Esophagus squamous epithelium (tissue), 5 donors: Measurements from ENCODE around the gene ACSF3. TPM values are rescaled to one million over a fixed set of nuclear protein-coding genes. Genes with fewer than 3 reads are reported as not detected.
A peak's percentile ranks its signal among the peaks of the same experiment; 100 is the strongest.

ENCODE experiments used
- DNase-seq: peaks from one replicate; lab custom pipeline; 2025; lab: John Stamatoyannopoulos, UW
- H3K27ac ChIP-seq, 4 donors: fragments of 200-600 bp; sonication (generic); one replicate each; pipeline ENCODE4 v1.5.1; 2016 to 2019; ENCODE audit warnings: mild to moderate bottlenecking in 1 of 4
- H3K27me3 ChIP-seq, 4 donors: fragments of 200-600 bp; sonication (generic); 1 replicate in 3 of 4; 2 replicates in 1 of 4; pipeline versions ENCODE4 v1.5.1 to v1.6.0; 2017 to 2021; ENCODE audit warnings: antibody characterized with exemption in 1 of 4
- H3K36me3 ChIP-seq, 3 donors: fragments of 200-600 bp; sonication (generic); one replicate each; pipeline ENCODE4 v1.5.1; 2016 to 2019
- H3K4me1 ChIP-seq, 3 donors: fragments of 200-600 bp; sonication (generic); one replicate each; pipeline ENCODE4 v1.5.1; 2017 to 2019
- H3K4me3 ChIP-seq, 4 donors: fragments of 200-600 bp; sonication (generic); 1 replicate in 3 of 4; 2 replicates in 1 of 4; pipeline ENCODE4 v1.5.1; 2016 to 2019; ENCODE audit warnings: mild to moderate bottlenecking in 2 of 4, moderate library complexity in 1 of 4
- H3K9me3 ChIP-seq, 3 donors: fragments of 200-600 bp; sonication (generic); one replicate each; pipeline ENCODE4 v1.5.1; 2016 to 2019
- POLR2A ChIP-seq, 4 donors: fragments of 450-650 bp; IDR thresholded peaks; one replicate each; pipeline ENCODE4 v1.6.1; 2017; ENCODE audit warnings: antibody characterized with exemption in 4 of 4, mild to moderate bottlenecking in 4 of 4, moderate library complexity in 3 of 4
- WGBS, 2 donors: methylation state at CpG; one replicate each; pipeline ENCODE4 v1.1.5; 2018; 5-methylcytosine and 5-hydroxymethylcytosine counted together
- intact Hi-C: fragments of 100-400 bp; cut with DNase I; formaldehyde crosslinking; loops from one replicate; pipeline ENCODE4 v1.15.0; 2022
- total RNA-seq, 4 donors: library from RNA; depleted of rRNA; stranded (reverse); fragments of >200 nt; gene quantifications; one replicate each; pipeline ENCODE4 v1.1.0, GENCODE V29; 2016
- TF ChIP-seq, protein P1 (sequence below), 6 experiments: fragments of 450-650 bp in 4 of 6; fragments of 200-600 bp in 2 of 6; sonication (generic) in 2 of 6; IDR thresholded peaks; one replicate each; pipeline ENCODE4 v1.5.1; 2016 to 2019; ENCODE audit warnings: antibody characterized with exemption in 6 of 6, mild to moderate bottlenecking in 4 of 6, moderate library complexity in 4 of 6
- donor health status: DM: yes; HTN: yes; CAD: no.

Gene ACSF3
- 10 to 100 TPM; 15.1 to 21.1 (median 17.4) TPM for total RNA-seq

DNA sequence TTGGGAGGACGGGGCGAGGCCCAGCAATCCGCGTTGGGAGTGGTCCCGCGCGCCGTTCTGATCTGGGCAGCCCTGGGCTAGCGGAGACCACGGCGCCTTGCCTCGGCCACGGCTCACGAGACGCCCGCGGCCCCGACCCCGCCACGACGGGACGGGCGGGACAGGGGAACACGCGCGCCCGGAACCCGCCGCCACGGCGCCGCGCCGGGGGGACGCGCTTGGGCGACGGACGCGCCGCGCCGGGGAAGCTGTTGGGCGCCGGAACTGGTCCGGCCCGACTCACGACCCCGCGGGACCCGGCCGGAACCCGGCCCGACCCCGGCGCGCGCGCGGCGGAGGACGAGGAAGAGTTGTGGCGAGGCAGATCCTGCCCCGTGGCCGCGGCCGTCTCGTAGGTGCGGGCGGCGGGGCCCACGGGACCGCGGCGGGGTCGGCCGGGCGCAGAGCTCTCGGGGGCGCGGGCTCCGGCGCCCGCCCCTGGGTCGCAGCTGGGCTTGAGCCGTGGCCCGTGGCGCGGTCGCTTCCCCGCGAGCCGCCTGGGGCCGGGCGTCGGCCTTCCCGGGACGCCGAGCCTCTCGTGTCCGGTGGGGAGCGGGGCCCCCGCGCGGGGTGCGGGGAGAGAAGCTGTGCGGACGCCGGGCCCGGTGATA, at the start of gene ACSF3:
Gene ACSF3, plus strand, starts transcription at position 251 of the 650 bp plus-strand sequence. CDS start 6,830 bp downstream, outside the sequence.
- DNase-seq, result no peak
- H3K4me1 ChIP-seq, result peaks cover 18 to 52% (median 25%) of the 10 kb centered on the region in 3 donors
- peak in 1 of 4 donors; percentile 21 for TF ChIP-seq POLR2A (IDR thresholded peaks at IDR 0.05)
- TF ChIP-seq, protein P1, sequence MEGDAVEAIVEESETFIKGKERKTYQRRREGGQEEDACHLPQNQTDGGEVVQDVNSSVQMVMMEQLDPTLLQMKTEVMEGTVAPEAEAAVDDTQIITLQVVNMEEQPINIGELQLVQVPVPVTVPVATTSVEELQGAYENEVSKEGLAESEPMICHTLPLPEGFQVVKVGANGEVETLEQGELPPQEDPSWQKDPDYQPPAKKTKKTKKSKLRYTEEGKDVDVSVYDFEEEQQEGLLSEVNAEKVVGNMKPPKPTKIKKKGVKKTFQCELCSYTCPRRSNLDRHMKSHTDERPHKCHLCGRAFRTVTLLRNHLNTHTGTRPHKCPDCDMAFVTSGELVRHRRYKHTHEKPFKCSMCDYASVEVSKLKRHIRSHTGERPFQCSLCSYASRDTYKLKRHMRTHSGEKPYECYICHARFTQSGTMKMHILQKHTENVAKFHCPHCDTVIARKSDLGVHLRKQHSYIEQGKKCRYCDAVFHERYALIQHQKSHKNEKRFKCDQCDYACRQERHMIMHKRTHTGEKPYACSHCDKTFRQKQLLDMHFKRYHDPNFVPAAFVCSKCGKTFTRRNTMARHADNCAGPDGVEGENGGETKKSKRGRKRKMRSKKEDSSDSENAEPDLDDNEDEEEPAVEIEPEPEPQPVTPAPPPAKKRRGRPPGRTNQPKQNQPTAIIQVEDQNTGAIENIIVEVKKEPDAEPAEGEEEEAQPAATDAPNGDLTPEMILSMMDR (IDR thresholded peaks at IDR 0.05), result no peak
- intact Hi-C loops, result no loop called here
- H3K9me3 ChIP-seq, result no peaks in the 10 kb centered on the region
- H3K27ac ChIP-seq, result peak within 1 kb of the TSS; percentile 62 to 84 (median 80)
- WGBS, 2 donors, result 0 to 3% methylated on average over 2 to 8 of the region's 110 CpGs
- peak within 1 kb of the TSS; percentile 67 to 92 (median 78) for H3K4me3 ChIP-seq
- H3K27me3 ChIP-seq, result peaks cover 0 to 35% (median 0%) of the 10 kb centered on the region in 4 donors
- H3K36me3 ChIP-seq, result peaks cover 0 to 2% (median 0%) of the 10 kb centered on the region in 3 donors

DNA sequence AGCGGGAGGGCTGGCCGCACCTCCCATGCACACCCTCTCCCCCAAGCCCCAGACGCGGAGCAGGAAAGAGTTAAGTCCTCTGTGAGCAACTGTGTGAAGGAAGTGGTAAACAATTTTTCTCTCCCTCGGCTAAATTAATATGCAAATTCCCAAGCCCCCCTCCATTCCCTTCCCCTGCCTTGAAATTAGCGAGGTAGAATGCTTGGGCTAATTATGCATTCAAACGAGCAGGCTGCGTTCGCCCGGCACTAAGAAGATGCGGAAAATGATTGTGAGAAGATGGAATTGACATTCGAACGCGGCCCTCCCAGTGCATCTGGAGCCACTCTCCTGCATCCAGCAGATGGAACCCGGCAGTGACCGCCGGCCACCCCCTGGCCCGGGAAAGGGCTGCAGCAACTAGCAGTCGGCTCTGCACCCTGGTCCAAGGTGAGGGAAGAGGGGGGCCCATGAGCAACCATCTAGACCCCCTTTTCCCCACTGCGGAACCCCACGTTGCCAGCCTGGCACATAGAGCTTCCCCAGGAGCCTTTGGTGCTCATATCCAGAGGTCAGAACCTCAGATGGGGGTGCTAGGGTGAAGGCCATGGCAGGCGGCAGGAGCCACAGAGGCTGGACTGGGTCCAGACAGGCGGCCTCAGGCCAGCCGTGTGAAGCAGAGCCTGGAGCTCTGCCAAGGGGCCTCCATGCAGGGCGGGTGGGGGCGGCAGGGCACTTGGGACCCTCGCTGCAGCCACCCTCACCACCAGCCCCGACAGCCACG, 49.1 kb upstream of the ACSF3 start:
- no peak for DNase-seq
- Histone ChIP-seq H3K27me3 (peaks cover 0 to 98% (median under 1%) of the 10 kb centered on the region in 4 donors), H3K27ac (no peak overlapping the region), H3K4me3 (no peak overlapping the region), H3K36me3 (no peaks in the 10 kb centered on the region), H3K4me1 (peaks cover 0 to 4% (median 0%) of the 10 kb centered on the region in 3 donors), H3K9me3 (no peaks in the 10 kb centered on the region)
- intact Hi-C loops, result no loop called here
- TF ChIP-seq POLR2A (IDR thresholded peaks at IDR 0.05), result no peak
- TF ChIP-seq, protein P1 (IDR thresholded peaks at IDR 0.05), result no peak
- WGBS, 2 donors, result 36 to 60% methylated on average over 8 to 12 of the region's 29 CpGs

DNA sequence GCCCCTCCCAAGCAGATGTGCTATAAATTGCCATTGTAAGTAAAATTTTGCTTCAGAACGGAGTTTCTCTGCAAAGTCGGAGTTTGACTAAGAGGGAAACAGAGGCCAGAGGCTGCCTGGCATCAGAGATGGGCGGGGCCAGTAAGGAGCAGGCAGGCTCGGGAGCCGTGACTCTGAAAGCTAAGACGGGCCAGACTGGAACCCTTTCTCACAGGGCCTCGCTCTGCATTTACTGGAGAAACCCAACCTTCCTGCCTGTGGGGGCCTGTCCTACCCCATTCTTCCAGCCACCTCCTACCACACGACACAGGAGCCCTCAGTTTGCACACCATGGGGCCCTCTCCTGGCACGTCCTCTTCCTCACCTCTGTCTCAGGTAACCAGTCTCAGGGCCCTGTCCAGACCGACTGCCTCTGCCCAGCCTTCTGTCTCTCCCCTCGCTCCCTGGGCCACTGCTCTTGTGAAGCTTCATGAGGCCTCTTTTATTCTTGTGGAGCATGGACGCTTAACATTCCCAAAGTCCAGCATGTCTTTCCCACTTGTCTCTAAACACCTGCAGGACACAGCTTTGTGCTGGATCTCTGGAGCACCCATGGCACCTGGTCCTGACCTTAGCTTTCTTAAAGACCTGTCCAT, 48.4 kb upstream of the ACSF3 start:
- no peak overlapping the region for H3K27ac ChIP-seq
- H3K27me3 ChIP-seq, result peaks cover 0 to 98% (median 1%) of the 10 kb centered on the region in 4 donors
- no peaks in the 10 kb centered on the region for H3K9me3 ChIP-seq
- DNase-seq, result no peak
- H3K36me3 ChIP-seq, result no peaks in the 10 kb centered on the region
- WGBS, 2 donors, result 47 to 59% methylated on average over 10 to 11 of the region's 12 CpGs
- H3K4me1 ChIP-seq, result peaks cover 0 to 4% (median 0%) of the 10 kb centered on the region in 3 donors
- TF ChIP-seq POLR2A (IDR thresholded peaks at IDR 0.05), result no peak
- TF ChIP-seq, protein P1 (IDR thresholded peaks at IDR 0.05), result no peak
- intact Hi-C loops, result no loop called here
- H3K4me3 ChIP-seq, result no peak overlapping the region

DNA sequence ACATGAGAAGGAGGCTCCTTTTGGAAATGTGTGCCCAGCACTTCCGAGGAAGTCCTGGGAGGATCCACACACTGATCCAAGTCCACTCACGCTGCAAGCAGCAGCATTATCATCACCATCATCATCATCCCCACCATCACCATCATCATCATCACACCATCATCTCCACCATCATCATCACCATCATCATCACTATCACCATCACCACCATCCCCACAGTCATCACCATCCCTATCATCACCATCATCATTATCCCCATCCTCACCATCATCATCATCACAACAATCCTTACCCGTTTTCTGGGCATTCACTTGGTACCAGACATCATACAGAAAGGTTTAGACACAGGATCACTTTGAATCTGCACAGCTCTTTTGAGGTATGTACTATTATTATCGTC, 47.8 kb upstream of the ACSF3 start:
- Histone ChIP-seq H3K4me3 (no peak overlapping the region), H3K27me3 (peaks cover 0 to 98% (median 1%) of the 10 kb centered on the region in 4 donors), H3K9me3 (no peaks in the 10 kb centered on the region), H3K4me1 (peaks cover 0 to 4% (median 0%) of the 10 kb centered on the region in 3 donors), H3K27ac (no peak overlapping the region), H3K36me3 (no peaks in the 10 kb centered on the region)
- intact Hi-C loops, result no loop called here
- DNase-seq, result no peak
- 74 to 78% methylated on average over 4 of the region's 4 CpGs for WGBS, 2 donors
- TF ChIP-seq, protein P1 (IDR thresholded peaks at IDR 0.05), result no peak
